A549 treated with AZD9567 at 1 μM for 4 hours (cell line): Measurements from ENCODE around the gene ADM5. TPM values are rescaled to one million over a fixed set of nuclear protein-coding genes. Genes with fewer than 3 reads are reported as not detected.

Experiments used
- total RNA-seq: library from RNA; stranded (reverse); fragments of 200-300 nt; extraction: Qiagen RNA extraction; gene quantifications from 5 replicates; pipeline ENCODE4 v1.2.3, GENCODE V29; 2022; ENCODE audit not compliant: insufficient read depth

ADM5 gene
- total RNA-seq = 3.6 to 6.2 TPM (median 5.7 TPM) in 5 replicates

DNA sequence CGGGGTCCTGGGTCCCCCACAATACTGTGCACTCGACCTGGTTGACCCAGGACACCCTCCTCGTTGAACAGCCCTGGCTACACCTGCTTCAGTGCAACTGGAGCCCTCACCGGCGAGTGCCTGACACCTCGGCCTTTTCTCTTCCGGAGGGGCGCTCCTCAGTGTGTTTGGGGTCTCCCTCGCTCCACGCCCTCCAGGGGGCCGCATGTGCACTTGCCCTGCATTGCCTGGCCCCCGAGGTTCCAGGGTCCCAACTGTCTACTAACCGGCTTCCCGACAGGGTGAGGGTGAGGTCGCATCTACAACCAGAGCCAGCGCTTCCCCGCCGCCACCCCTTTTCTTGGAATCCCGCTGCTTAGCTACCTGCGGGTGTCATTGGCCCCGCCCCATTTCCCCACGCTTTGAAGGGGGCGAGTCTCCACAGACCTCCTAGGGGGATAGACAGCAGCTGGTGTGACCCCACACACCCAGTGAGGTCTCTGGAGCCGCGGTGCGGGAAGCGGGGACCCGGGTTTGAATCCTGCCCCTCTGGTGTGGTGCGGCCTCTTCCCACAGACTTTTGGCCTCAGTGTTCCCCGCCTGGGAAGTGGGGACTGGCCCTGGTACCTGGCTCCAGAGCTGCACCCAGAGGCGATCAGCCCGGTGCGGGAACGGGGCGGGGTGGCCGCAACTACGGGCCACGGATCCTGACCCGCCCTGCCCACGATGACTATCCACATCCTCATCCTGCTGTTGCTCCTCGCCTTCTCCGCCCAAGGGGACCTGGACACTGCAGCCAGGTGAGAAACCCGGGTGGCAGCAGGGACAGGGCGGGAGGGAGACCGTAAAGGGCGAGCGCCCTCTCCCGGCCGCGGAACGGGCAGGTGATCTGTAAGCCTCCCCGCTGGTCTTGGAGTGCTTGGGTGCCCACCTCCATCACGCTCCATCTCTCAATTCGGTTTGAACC lies at the start of gene ADM5:
ADM5 (plus strand) TSS at position 462 of the 946 bp plus-strand sequence; CDS start at position 706, 244 bp downstream.

DNA sequence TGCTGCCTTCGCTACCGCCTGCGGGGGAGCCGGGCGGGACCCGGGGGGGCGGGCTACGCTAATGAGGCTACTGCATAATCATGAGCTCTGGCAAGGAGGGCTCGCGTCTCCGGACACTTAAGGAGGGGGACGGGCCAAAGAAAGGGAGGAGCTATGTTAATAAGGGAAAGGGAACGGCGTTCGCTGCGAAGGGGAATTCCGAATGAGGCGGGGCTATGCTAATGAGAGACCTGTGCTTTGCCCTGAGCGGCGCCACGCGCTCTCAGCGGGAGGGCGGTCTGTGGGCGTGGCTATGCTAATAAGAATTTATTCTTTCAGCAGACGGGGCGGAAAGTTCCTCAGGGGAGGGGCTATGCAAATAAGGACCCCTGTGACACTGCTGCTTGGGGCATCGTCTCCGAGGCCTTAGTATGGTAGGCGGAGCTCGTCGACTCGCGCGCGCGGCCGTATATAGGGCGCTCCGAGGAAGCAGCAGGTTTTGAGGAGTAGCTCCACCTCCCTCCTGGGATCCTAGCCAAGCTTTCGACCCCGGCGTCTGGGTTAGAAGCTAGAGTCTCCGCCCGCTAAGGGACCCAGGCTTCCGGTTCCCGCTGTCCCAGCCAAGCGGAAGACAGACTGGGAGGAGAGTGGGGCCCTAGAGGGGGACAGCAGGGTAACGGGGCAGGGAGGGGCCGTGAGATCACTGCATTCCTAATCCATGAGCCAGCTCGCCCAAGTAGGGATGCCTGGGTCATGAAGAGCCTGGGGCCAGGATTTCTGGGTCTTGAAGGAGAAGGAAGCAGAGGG lies 49.1 kb upstream of the ADM5 start, which contains the start of gene RRAS:
RRAS (minus strand) TSS at position 31 of the 786 bp plus-strand sequence. CDS start 45 bp downstream, outside the sequence.

GRCh38 chr19:49641688-49642491 lies 47.5 kb upstream of the ADM5 start, which contains the start of gene SCAF1:
Gene SCAF1 (plus strand): TSS chr19:49642209. CDS start chr19:49645027, 2,818 bp downstream.

DNA sequence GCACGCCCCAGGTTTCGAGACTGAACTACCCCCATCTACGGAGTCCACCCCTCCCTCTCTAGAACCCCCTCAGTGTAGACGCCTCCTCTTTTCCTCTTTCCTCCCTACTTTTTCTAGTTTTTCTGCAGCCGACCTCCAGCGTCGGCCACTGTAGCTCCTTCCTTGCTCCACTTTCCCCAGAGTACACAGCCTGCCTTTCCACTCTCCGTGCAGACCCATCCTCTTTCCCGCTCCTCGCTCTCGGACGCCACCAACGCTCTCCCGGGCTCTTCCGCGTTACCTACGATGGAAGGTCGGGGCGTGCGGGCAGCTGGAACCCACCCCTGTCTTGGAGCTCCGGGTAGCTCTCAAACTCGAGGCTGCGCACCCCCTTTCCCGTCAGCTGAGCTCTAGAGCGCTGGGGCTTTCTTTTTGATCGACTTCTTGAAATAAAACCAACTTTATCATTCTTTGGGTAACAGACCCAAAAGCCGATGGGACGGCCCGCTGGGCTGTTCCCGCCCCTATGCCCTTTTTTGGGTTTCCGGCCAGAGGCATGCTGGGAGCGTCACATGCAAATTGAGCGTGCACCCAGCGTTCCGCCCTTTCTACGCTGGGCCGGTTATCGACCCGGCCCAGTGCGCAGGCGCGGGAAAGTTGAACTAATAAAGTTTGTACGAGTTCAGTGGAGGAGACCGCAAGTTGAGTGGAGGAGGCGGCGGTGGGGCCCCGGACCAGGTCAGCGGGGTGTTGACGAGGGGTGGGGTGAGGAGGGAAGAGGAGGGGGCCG lies 23.9 kb upstream of the ADM5 start, which contains the start of the genes BCL2L12 and IRF3:
BCL2L12 (plus strand) TSS at position 583 of the 769 bp plus-strand sequence. CDS start 760 bp downstream, outside the sequence.
IRF3 (minus strand) TSS at position 507 of the 769 bp plus-strand sequence. CDS start 1,019 bp downstream, outside the sequence.

GRCh38 chr19:49677231-49677900 lies 12.0 kb upstream of the ADM5 start, which contains the start of gene PRMT1:
Gene PRMT1 (plus strand): TSS chr19:49677271. CDS start chr19:49677281, 10 bp downstream.

DNA sequence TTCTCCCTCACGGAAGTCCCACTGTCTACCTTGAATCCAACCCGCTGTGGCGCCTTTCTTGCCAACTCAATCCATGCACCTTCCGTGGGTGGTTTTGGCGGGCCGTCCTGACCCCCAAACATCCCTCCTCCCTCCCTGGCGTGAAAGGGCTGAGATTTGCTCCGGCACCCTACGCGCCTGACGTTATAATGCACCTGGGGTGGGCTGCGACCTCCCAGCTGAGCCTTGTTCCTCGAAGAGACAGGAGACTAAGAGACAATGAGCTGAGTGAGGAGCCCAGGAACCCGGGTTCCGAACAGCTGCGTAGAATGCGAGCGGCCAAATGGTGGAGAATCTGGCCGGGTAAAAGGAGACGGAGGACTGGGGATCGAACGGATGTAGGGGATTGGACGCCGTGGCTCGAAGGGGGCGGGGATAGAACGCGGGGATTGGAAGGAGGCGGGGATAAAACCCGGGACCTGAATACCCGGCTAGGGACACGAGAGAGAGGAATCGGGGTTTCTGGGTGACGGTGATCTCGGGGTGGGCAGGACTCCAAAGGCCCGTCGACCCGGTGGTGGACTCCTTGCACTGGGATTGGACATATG lies 1.4 kb downstream of the ADM5 start, which contains the start of gene CPT1C:
CPT1C (plus strand) TSS at position 461 of the 587 bp plus-strand sequence. CDS start 1,137 bp downstream, outside the sequence.

Other genes starting within 250 kb of the ADM5 start
- 0.63 to 3.0 TPM (median 0.82 TPM) in 5 replicates for gene SLC17A7, start 248.1 kb upstream of the ADM5 start, total RNA-seq
- gene PIH1D1, start 237.8 kb upstream of the ADM5 start, total RNA-seq = 66.4 to 97.1 TPM (median 93.3 TPM) in 5 replicates
- gene ALDH16A1, start 236.4 kb upstream of the ADM5 start, total RNA-seq = 13.4 to 27.9 TPM (median 27.3 TPM) in 5 replicates
- gene FLT3LG, start 215.4 kb upstream of the ADM5 start, total RNA-seq = 0.89 to 1.6 TPM (median 1.1 TPM) in 4 of 5 replicates, not detected in the other
- gene RPL13A, start 202.0 kb upstream of the ADM5 start, total RNA-seq = 3,480 to 4,206 TPM (median 3,972 TPM) in 5 replicates
- gene RPS11, start 193.2 kb upstream of the ADM5 start, total RNA-seq = 3,818 to 4,072 TPM (median 3,919 TPM) in 5 replicates
- 22.8 to 30.5 TPM (median 30.2 TPM) in 5 replicates for gene FCGRT, start 176.9 kb upstream of the ADM5 start, total RNA-seq
- gene RCN3, start 161.6 kb upstream of the ADM5 start, total RNA-seq = 1.8 to 4.0 TPM (median 2.4 TPM) in 5 replicates
- gene NOSIP, start 109.0 kb upstream of the ADM5 start, total RNA-seq = 82.3 to 118 TPM (median 113 TPM) in 5 replicates
- gene PRRG2, start 108.3 kb upstream of the ADM5 start, total RNA-seq = 0.71 to 1.0 TPM (median 0.86 TPM) in 4 of 5 replicates, not detected in the other
- gene PRR12, start 98.4 kb upstream of the ADM5 start, total RNA-seq = 21.3 to 31.8 TPM (median 29.3 TPM) in 5 replicates
- 70.6 to 148 TPM (median 141 TPM) in 5 replicates for gene RRAS, start 49.5 kb upstream of the ADM5 start, total RNA-seq
- 39.7 to 68.6 TPM (median 64.4 TPM) in 5 replicates for gene SCAF1, start 47.4 kb upstream of the ADM5 start, total RNA-seq
- 92.2 to 110 TPM (median 99.0 TPM) in 5 replicates for gene IRF3, start 23.7 kb upstream of the ADM5 start, total RNA-seq
- gene BCL2L12, start 23.7 kb upstream of the ADM5 start, total RNA-seq = 71.8 to 79.2 TPM (median 75.2 TPM) in 5 replicates
- 414 to 496 TPM (median 439 TPM) in 5 replicates for gene PRMT1, start 12.3 kb upstream of the ADM5 start, total RNA-seq
- 5.0 to 13.7 TPM (median 11.4 TPM) in 5 replicates for gene CPT1C, start 1.5 kb downstream of the ADM5 start, total RNA-seq
- gene TSKS, start 73.7 kb downstream of the ADM5 start, total RNA-seq = not detected in 5 replicates
- 55.3 to 61.9 TPM (median 56.1 TPM) in 5 replicates for gene AP2A1, start 77.4 kb downstream of the ADM5 start, total RNA-seq
- gene FUZ, start 123.7 kb downstream of the ADM5 start, total RNA-seq = 12.6 to 14.5 TPM (median 13.6 TPM) in 5 replicates
- gene MED25, start 128.7 kb downstream of the ADM5 start, total RNA-seq = 57.3 to 69.4 TPM (median 66.8 TPM) in 5 replicates
- 114 to 153 TPM (median 145 TPM) in 5 replicates for gene PTOV1, start 161.6 kb downstream of the ADM5 start, total RNA-seq
- gene PNKP, start 178.0 kb downstream of the ADM5 start, total RNA-seq = 17.3 to 59.3 TPM (median 55.7 TPM) in 5 replicates
- gene AKT1S1, start 187.8 kb downstream of the ADM5 start, total RNA-seq = 70.4 to 112 TPM (median 102 TPM) in 5 replicates
- 15.2 to 22.6 TPM (median 21.4 TPM) in 5 replicates for gene TBC1D17, start 188.1 kb downstream of the ADM5 start, total RNA-seq
- 0.56 to 0.75 TPM (median 0.58 TPM) in 4 of 5 replicates, not detected in the other for gene IL4I1, start 207.3 kb downstream of the ADM5 start, total RNA-seq
- gene ATF5, start 239.6 kb downstream of the ADM5 start, total RNA-seq = 54.7 to 64.6 TPM (median 58.0 TPM) in 5 replicates
- gene NUP62, start 239.9 kb downstream of the ADM5 start, total RNA-seq = 66.9 to 86.4 TPM (median 81.1 TPM) in 5 replicates